Kidney epithelial cell (primary cell): ENCODE measurements around the gene KCNH8. TPM values are rescaled to one million over a fixed set of nuclear protein-coding genes. Genes with fewer than 3 reads are reported as not detected.
"Not testable (repeated sequence)": the region's sequence is repeated elsewhere in the genome, so short reads cannot be mapped to it uniquely, and the experiment has no call there.

Experiments used
- DNase-seq: peaks from one replicate; pipeline ENCODE4 v3.0.0-alpha.2; 2010; ENCODE audit warnings: low read depth
- H3K27me3 ChIP-seq: 2 replicates; pipeline ENCODE4 v1.6.0; 2011; ENCODE audit warnings: low read length; ENCODE audit not compliant: control insufficient read depth, insufficient read depth
- H3K36me3 ChIP-seq: 2 replicates; pipeline ENCODE4 v1.5.1; 2011; ENCODE audit warnings: low read length; ENCODE audit not compliant: control insufficient read depth, insufficient read depth
- H3K4me3 ChIP-seq: 2 replicates; pipeline ENCODE4 v1.5.1; 2011; ENCODE audit warnings: low read depth, mild to moderate bottlenecking, control low read depth, low read length
- CTCF ChIP-seq: IDR thresholded peaks from 2 replicates; pipeline ENCODE4 v1.5.1; 2011; ENCODE audit warnings: mild to moderate bottlenecking, moderate library complexity, low read length, control low read depth, inconsistent platforms; ENCODE audit not compliant: insufficient read depth, poor library complexity, severe bottlenecking
- total RNA-seq: library from RNA; depleted of rRNA; stranded (reverse); fragments of >200 nt; gene quantifications from 2 replicates; pipeline ENCODE4 v1.2.3, GENCODE V29; 2015

The KCNH8 gene
- total RNA-seq, 1 donor from 2014 or later, result 0.88 TPM

GRCh38 chr3:19226479-19226878 lies 78.2 kb downstream of the KCNH8 start:
- Histone ChIP-seq H3K4me3 (no peak overlapping the region), H3K27me3 (no peaks in the 10 kb centered on the region), H3K36me3 (no peaks in the 10 kb centered on the region)
- DNase-seq, result no peak
- no peak for TF ChIP-seq CTCF

GRCh38 chr3:19228167-19228566 lies 79.9 kb downstream of the KCNH8 start:
- TF ChIP-seq CTCF, result no peak
- no peaks in the 10 kb centered on the region for H3K27me3 ChIP-seq
- no peak overlapping the region for H3K4me3 ChIP-seq
- H3K36me3 ChIP-seq, result no peaks in the 10 kb centered on the region
- DNase-seq, result no peak

GRCh38 chr3:19229086-19229485 lies 80.8 kb downstream of the KCNH8 start:
- no peak for DNase-seq
- TF ChIP-seq CTCF, result no peak

GRCh38 chr3:19229881-19230280 lies 81.6 kb downstream of the KCNH8 start:
- H3K4me3 ChIP-seq, H3K27me3 ChIP-seq, H3K36me3 ChIP-seq, DNase-seq: not testable (repeated sequence)

More at GRCh38 chr3:19229086-19229485, 80.8 kb downstream of the KCNH8 start:
- no peaks in the 10 kb centered on the region for H3K36me3 ChIP-seq
- no peaks in the 10 kb centered on the region for H3K27me3 ChIP-seq
- no peak overlapping the region for H3K4me3 ChIP-seq

GRCh38 chr3:19231792-19232461 lies 83.6 kb downstream of the KCNH8 start:
- Histone ChIP-seq H3K27me3 (no peaks in the 10 kb centered on the region), H3K36me3 (no peaks in the 10 kb centered on the region), H3K4me3 (no peak overlapping the region)
- no peak for TF ChIP-seq CTCF
- no peak for DNase-seq

- Histone ChIP-seq H3K27me3 (no peaks in the 10 kb centered on the region), H3K36me3 (no peaks in the 10 kb centered on the region), H3K4me3 (no peak overlapping the region)
- no peak for TF ChIP-seq CTCF
- DNase-seq, result no peak
Observed at GRCh38 chr3:19232566-19232965, 84.3 kb downstream of the KCNH8 start.

GRCh38 chr3:19233882-19234784 lies 85.8 kb downstream of the KCNH8 start:
- H3K36me3 ChIP-seq, H3K4me3 ChIP-seq, DNase-seq, H3K27me3 ChIP-seq: not testable (repeated sequence)
